Measurements from ENCODE around the gene SCUBE2. TPM values are rescaled to one million over a fixed set of nuclear protein-coding genes. Genes with fewer than 3 reads are reported as not detected.

SCUBE2 gene
- total RNA-seq, 4 donors from 2014 or later: 0.88 to 66.8 (median 5.9) TPM

DNA sequence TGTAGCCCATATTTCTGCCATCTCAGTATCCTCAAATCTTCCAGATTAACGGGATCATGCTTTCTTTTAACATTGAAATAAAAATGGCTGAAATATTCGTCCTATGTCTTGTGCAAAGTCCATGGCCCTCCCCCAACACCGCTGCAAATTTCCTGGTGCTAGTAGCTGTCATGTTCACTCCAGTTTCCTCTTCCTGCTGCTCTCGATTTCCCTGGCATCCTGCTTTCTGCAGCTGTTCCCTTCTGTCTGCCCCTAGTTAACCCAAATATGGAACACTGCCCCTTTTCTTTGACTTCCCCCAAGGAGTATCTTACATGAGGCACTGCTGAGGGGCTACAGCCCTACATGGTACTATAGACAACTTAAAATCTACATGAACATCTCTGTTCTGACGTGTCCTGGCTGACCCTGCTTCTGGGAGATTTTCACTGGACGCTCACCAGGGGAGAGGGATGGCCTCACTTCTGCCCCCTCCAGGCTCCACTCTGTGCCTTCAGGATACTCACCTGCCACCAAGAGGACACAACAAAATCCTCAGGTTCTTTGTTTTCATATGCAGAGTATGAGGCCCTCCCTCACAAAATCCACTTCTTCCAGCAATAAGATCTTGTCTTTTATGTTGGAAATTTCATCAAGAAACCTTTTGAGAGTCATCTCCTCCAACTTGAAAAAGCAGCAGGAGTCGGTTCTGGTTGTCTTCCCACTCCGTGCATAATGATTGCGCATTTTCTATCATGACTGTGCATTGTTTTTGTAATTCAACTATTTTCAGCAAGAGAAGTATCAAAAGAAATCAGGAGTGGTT, 29.5 kb upstream of the SCUBE2 start:
- no peak for TF ChIP-seq POLR2A (IDR thresholded peaks at IDR 0.05)
- TF ChIP-seq, protein P1, sequence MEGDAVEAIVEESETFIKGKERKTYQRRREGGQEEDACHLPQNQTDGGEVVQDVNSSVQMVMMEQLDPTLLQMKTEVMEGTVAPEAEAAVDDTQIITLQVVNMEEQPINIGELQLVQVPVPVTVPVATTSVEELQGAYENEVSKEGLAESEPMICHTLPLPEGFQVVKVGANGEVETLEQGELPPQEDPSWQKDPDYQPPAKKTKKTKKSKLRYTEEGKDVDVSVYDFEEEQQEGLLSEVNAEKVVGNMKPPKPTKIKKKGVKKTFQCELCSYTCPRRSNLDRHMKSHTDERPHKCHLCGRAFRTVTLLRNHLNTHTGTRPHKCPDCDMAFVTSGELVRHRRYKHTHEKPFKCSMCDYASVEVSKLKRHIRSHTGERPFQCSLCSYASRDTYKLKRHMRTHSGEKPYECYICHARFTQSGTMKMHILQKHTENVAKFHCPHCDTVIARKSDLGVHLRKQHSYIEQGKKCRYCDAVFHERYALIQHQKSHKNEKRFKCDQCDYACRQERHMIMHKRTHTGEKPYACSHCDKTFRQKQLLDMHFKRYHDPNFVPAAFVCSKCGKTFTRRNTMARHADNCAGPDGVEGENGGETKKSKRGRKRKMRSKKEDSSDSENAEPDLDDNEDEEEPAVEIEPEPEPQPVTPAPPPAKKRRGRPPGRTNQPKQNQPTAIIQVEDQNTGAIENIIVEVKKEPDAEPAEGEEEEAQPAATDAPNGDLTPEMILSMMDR (IDR thresholded peaks at IDR 0.05): no peak
- intact Hi-C loops (cut with DNase I; ENCODE audit: low total_unique reads): no loop called here
- Histone ChIP-seq H3K4me3 (no peak overlapping the region), H3K9me3 (no peaks in the 10 kb centered on the region), H3K36me3 (no peaks in the 10 kb centered on the region), H3K27me3 (no peaks in the 10 kb centered on the region), H3K4me1 (no peaks in the 10 kb centered on the region), H3K27ac (no peak overlapping the region)
- no peak for DNase-seq

DNA sequence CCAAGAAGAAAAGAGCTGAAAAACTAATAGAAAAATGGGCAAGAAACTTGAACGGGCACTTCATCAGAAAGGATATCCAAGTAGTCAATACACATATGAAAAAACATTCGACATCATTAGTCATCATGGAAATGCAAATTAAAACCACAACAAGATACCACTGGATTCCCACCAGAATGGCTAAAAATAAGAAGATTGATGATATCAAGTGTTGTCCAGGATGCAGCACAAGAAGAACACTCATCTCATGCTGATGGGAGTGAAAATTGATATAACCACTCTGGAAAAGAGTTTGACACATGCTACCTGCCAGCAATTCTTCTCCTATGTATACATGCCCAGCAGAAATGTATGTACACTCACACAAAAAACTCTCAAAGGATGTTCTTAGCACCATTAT, 26.9 kb upstream of the SCUBE2 start:
- Histone ChIP-seq H3K4me1 (no peaks in the 10 kb centered on the region), H3K36me3 (no peaks in the 10 kb centered on the region), H3K4me3 (no peak overlapping the region), H3K27ac (no peak overlapping the region), H3K9me3 (no peaks in the 10 kb centered on the region), H3K27me3 (no peaks in the 10 kb centered on the region)
- TF ChIP-seq, protein P1 (IDR thresholded peaks at IDR 0.05): no peak
- no peak for TF ChIP-seq POLR2A (IDR thresholded peaks at IDR 0.05)
- intact Hi-C loops (cut with DNase I; ENCODE audit: low total_unique reads): no loop called here
- no peak for DNase-seq

DNA sequence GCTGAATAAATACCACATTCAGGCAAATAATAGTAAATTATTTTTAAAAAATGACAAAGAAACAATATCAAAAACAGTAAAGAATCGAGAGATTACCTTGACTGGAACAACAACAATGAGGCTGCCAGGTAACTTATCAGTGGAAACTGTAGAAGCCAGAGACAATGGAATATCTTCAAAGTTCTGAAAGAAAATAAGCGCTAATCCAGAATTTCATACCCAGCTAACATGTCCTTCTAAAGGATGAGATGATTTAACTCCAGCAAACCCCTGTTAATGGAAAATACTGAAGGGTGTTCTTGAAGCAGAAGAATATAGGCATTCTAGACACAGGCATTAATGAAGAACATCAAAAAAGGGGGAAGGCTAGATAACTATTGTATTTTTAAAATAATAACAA, 20.7 kb upstream of the SCUBE2 start:
- TF ChIP-seq POLR2A (IDR thresholded peaks at IDR 0.05): no peak
- Histone ChIP-seq H3K27me3 (no peaks in the 10 kb centered on the region), H3K36me3 (no peaks in the 10 kb centered on the region), H3K27ac (no peak overlapping the region), H3K4me1 (no peaks in the 10 kb centered on the region), H3K4me3 (no peak overlapping the region), H3K9me3 (peaks cover 0 to 7% of the 10 kb centered on the region in 2 donors)
- intact Hi-C loops (cut with DNase I; ENCODE audit: low total_unique reads): no loop called here
- no peak for DNase-seq

DNA sequence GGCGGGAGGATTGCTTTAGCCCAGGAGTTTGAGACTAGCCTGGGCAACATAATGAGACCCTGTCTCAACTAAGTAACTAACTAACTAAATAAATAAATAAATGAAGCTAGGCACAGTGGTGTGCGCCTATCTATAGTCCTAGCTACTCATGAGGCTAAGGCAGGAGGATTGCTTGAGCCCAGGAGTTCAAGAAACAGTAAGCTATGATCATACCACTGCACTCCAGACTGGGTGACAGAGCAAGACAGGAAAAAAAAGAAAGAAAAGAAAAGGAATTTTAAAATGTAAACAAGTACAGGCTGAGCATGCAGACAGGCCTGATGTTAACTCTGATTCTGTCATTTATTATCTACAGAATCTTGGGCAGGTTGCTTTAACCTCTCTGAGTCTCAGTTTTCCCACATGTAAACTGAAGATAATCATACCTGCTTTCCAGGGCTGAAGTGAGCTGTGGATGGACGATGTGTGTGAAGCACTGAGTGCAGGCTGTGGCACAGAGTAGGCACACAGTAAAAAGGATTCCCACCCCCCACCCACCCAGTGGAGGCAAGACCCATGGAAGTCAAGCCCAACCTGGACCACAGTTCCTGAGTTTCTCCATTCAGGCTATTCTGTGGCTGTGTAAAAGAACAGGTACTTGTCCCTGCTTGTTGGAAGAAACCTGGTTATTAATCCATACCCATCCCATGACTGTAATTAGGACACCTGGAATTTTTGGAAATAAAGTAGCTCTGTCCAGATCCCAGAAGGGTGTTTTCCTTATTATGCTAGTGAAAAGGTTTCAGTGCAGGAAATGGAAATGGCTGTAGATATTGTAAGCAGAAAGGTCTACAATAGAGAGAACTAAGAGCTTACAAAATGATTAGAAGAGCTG, 18.7 kb upstream of the SCUBE2 start:
- no peaks in the 10 kb centered on the region for H3K36me3 ChIP-seq
- no peaks in the 10 kb centered on the region for H3K27me3 ChIP-seq
- no peak for DNase-seq
- intact Hi-C loops (cut with DNase I; ENCODE audit: low total_unique reads): no loop called here
- peaks cover 0 to 7% of the 10 kb centered on the region in 2 donors for H3K9me3 ChIP-seq
- no peak overlapping the region for H3K27ac ChIP-seq
- no peak overlapping the region for H3K4me3 ChIP-seq
- no peaks in the 10 kb centered on the region for H3K4me1 ChIP-seq
- no peak for TF ChIP-seq POLR2A (IDR thresholded peaks at IDR 0.05)
- TF ChIP-seq, protein P1 (IDR thresholded peaks at IDR 0.05): no peak

DNA sequence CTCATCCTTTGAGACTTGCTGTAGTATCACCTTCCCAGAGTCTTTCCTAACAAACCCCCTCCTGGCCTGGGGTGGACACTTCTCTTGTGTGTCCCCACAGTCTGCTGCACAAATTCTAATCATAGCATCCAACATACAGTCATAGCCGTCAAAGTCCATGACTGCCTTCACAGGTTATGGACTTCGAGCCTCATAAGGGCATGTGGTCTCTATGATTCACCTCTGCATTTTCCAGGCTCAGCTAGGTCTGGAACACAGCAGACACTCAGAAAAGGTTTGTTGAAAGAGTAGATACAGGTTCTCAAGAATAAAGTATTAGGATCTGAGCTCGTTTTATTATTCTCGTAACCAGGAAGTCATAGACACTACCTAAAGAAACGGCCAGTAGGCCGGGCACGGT, 13.2 kb upstream of the SCUBE2 start:
- Histone ChIP-seq H3K36me3 (no peaks in the 10 kb centered on the region), H3K27ac (no peak overlapping the region), H3K4me3 (no peak overlapping the region), H3K9me3 (no peaks in the 10 kb centered on the region), H3K4me1 (no peaks in the 10 kb centered on the region), H3K27me3 (no peaks in the 10 kb centered on the region)
- DNase-seq: no peak
- TF ChIP-seq, protein P1 (IDR thresholded peaks at IDR 0.05): no peak
- TF ChIP-seq POLR2A (IDR thresholded peaks at IDR 0.05): no peak
- intact Hi-C loops (cut with DNase I; ENCODE audit: low total_unique reads): no loop called here
